WERI-Rb-1 (cell line): Measurements from ENCODE around the gene IGFBP1.

Experiments
- DNase-seq: peaks from one replicate; pipeline ENCODE4 v3.0.0-alpha.2; 2020
- H3K27ac ChIP-seq: fragments of 250-450 bp; sonication (Bioruptor Pico); 2 replicates; pipeline ENCODE4 v1.5.1; 2020; ENCODE audit warnings: mild to moderate bottlenecking, moderate library complexity
- H3K27me3 ChIP-seq: fragments of 250-450 bp; sonication (Bioruptor Pico); 2 replicates; pipeline ENCODE4 v1.5.1; 2021; ENCODE audit warnings: mild to moderate bottlenecking, low read depth, moderate library complexity; ENCODE audit not compliant: insufficient read depth, severe bottlenecking
- H3K36me3 ChIP-seq: fragments of 250-450 bp; sonication (Bioruptor Pico); 2 replicates; pipeline ENCODE4 v1.5.1; 2020; ENCODE audit warnings: mild to moderate bottlenecking, moderate library complexity
- H3K4me3 ChIP-seq: 2 replicates; pipeline ENCODE4 v1.5.1; 2011; ENCODE audit warnings: low read depth, mild to moderate bottlenecking, control low read depth, low read length
- H3K9me3 ChIP-seq: fragments of 250-450 bp; sonication (Bioruptor Pico); 2 replicates; pipeline ENCODE4 v1.5.1; 2021; ENCODE audit warnings: mild to moderate bottlenecking, moderate library complexity; ENCODE audit not compliant: severe bottlenecking
- CTCF ChIP-seq: IDR thresholded peaks from 2 replicates; pipeline ENCODE4 v1.5.1; 2011; ENCODE audit warnings: low read depth, mild to moderate bottlenecking, control low read depth, inconsistent platforms, low read length

Gene IGFBP1

GRCh38 chr7:45865594-45866410 is 22.5 kb upstream of the IGFBP1 start:
- TF ChIP-seq CTCF, result no peak
- no peak for DNase-seq
- Histone ChIP-seq H3K9me3 (no peaks in the 10 kb centered on the region), H3K27me3 (no peaks in the 10 kb centered on the region), H3K36me3 (no peaks in the 10 kb centered on the region), H3K4me3 (no peak overlapping the region), H3K27ac (no peak overlapping the region)

DNA sequence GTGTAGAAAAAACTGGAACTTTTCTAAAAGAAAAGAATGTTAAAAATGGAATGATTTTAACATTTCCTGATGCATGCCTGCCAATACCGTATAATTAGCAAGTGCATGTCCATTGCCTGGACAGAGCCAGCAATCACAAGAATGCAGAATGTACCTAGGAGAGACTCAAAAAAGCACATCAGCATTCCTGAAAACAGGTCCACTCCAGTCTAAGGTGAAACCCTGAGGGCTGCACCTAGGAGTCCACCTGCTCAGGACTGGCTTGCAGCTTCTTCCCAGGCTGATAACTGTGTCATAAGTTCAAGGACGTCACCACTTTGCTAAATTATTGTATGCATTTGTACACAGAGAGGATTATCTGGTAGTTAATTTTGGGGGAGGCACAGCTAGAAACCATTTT is 20.8 kb upstream of the IGFBP1 start:
- Histone ChIP-seq H3K9me3 (no peaks in the 10 kb centered on the region), H3K27ac (no peak overlapping the region), H3K36me3 (no peaks in the 10 kb centered on the region), H3K27me3 (no peaks in the 10 kb centered on the region), H3K4me3 (no peak overlapping the region)
- no peak for DNase-seq
- no peak for TF ChIP-seq CTCF

DNA sequence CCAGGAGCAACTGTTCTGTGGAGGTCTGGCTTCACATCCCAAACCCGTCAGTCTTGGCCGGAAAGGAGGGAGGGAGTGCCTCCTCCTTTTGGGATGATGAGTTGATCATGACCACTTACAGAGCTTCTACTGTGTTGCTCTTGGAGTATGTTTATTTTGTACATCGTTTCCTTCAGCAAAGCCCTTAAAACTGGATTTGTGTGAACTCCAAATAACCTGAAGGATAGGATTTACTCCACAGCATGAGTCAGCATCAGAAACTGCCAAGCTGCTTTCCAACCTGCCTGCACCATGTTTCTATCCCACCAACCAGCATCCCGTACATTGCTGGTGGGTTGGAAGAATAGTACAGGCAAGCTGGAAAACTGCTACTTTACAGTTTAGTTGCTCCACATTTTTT is 18.9 kb upstream of the IGFBP1 start:
- H3K9me3 ChIP-seq, result no peaks in the 10 kb centered on the region
- no peaks in the 10 kb centered on the region for H3K36me3 ChIP-seq
- H3K4me3 ChIP-seq, result no peak overlapping the region
- DNase-seq, result no peak
- H3K27me3 ChIP-seq, result no peaks in the 10 kb centered on the region
- TF ChIP-seq CTCF, result no peak
- no peak overlapping the region for H3K27ac ChIP-seq

DNA sequence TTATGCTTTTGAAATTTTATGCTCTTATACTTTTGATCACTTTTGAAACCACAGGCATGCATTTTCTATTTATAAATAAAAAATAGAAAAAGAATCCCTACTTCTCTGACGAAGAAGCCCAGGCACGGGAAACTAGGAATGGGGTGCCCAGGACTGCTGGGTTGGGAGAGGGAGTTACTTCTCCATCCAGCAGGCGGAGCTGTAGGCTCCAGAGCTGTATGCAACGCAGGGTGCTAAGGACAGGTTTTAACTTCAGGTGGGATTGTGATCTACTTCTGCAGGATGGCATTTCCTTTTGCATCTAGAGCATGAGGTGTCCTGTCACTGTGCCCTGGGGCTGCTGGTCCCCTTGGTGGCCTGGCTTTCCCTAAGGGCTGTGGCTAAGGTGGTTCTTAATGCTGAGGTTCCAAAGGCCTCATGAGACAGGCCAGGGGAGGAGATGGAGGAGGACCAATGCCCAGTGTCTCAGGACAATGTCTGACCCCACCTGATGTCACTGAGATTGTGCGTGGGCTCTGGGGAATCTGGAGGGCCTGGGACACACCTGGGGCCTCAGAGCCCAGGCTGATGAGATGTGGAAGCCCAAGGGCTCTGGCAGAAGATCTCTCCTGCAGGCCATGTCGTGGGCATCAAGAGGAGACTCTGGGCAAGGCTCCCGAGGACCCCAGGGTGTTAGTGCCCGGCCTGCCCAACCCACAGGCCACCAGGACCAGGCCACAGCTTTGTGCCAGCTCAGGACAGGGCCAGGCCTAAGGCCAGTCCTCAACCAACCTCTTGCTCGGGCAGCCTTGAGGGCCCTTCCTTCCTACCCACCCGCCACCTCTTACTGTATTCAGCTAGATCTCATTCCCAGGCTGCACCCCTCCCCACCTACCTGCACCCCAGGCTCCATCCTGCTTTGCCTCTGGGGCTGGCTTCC is 15.9 kb upstream of the IGFBP1 start:
- Histone ChIP-seq H3K9me3 (no peaks in the 10 kb centered on the region), H3K4me3 (no peak overlapping the region), H3K36me3 (no peaks in the 10 kb centered on the region), H3K27me3 (no peaks in the 10 kb centered on the region), H3K27ac (no peak overlapping the region)
- no peak for DNase-seq
- TF ChIP-seq CTCF, result peak; percentile 58; the same call in 1 of the 2 replicates

- no peaks in the 10 kb centered on the region for H3K36me3 ChIP-seq
- no peaks in the 10 kb centered on the region for H3K9me3 ChIP-seq
- H3K27me3 ChIP-seq, result no peaks in the 10 kb centered on the region
- TF ChIP-seq CTCF, result no peak
- no peak within 1 kb of the TSS for H3K4me3 ChIP-seq
- no peak within 1 kb of the TSS for H3K27ac ChIP-seq
- no peak for DNase-seq
Measured at GRCh38 chr7:45873035-45873354, 15.3 kb upstream of the IGFBP1 start, which contains the start of gene CCDC201. TSS of gene CCDC201 (minus strand) at chr7:45873082. CDS start at chr7:45873007, 75 bp downstream.
